HG03571 (cell line): Measurements from ENCODE around the gene NLRP9.

Experiments
- ATAC-seq: cut with Tn5 transposase; IDR thresholded peaks from one replicate; pipeline ENCODE4 v1.9.1; 2021; ENCODE audit not compliant: unreplicated experiment

The NLRP9 gene

DNA sequence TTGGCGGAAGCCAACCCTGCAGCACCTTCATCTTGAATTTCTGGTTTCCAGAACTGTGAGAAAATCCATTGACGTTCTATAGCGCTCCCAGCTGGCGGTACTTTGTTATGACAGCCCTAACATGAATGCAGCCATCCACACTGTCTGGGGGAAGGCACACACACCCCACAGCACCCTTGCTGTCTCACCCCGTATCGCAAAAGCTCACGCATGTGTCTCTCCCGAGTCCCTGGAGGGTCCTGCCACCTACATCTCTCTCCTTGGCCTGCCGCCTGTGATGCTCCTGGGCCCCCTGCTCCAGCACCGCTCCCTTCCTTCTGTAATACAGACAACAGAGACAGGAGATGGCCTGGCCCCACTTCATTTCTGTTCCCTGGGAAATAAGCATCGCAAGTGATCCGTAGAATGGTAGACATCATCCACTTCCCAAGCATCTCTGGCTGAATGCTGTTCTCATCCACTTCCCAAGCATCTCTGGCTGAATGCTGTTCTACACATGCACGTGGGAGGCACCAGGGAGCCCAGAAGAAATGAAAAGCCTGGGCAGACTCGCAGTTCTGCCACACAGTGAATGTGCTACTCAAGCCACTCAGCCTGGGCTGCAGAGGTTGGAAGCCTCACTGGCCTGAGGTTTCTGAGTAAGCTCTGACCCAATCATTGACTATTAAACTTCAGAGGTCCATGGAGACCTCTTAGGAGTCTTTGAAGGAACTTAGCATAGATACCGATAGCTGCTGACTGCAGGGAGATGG is 33.5 kb downstream of the NLRP9 start:
- no peak for ATAC-seq

DNA sequence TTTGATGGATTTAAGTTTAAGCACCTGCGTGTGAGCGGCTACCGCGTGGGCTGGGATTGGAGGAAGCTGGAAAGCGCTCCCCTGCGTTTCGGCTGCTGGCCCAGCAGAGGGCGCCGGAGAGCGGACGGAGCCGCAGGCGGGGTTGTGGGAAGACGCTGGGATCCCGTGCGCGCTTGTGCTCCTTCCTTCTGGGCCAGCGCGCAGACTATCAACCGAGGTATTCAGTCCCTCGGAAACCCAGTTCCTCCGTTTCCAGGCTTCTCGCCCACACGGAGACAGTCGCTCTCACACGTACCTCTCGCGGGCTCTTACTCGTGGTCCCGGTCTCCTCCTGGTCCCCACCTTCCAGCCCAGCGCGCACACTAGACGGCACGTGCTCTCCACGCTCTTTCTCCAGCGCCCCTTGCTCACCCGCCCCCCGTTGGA is 34.4 kb downstream of the NLRP9 start:
- ATAC-seq = no peak

DNA sequence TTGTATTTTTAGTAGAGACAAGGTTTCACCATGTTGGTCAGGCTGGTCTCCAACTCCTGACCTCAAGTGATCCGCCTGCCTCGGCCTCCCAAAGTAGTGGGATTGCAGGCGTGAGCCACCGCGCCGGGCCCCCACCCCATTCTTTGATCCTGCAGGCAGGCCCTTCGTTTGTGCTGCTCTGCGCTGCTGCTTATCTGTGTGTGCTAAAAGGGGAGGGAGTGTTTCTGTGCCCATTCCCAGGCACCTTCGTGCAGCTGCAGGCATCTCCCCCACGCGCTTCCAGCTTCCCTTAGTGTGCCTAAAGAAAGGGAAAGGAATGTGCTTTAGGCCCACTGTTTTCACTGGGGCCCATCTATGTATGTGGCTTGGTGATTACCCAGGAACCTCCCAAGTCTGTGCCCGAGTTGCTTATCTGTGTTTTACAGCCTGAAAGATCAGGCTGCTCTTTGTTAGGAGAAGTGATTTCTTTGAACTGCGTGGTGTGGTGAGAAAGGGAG is 36.0 kb downstream of the NLRP9 start:
- ATAC-seq = no peak

DNA sequence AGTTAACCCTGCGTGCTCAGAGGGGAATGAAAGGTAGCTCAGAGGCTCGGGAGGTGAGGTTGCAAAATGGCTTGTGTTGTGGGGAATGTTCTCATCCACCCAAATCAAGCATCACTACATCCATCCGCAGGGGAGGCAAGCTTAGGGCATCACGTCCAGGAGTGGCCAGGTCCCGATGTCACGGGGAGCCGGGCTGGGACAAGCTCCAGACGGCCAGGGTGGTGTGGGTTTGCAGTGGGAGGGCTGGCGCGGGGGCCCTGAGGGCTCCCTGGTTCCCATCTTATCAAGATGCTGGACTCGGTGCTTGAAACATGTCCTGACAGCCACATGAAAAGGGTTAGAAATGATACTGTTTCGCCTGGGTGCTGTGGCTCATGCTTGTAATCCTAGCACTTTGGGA is 37.4 kb downstream of the NLRP9 start:
- ATAC-seq = no peak

DNA sequence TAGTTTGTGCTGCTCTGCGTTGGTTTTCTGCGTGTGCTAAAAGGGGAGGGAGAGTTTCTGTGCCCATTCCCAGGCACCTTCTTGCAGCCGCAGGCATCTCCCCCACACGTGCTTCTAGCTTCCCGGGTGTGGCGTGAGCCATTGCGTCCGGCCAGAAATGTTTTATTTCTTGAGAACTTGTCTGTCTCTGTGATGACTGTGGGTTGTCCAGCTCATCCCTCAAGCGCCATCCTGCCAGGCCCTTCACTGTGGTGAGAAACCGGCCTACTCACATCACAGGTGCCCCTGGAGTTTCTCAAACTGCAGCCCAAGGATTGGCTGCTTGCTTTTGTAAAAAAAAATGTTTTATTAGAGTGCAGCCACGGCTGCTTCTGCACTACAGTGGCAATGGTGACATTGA is 39.0 kb downstream of the NLRP9 start:
- no peak for ATAC-seq

DNA sequence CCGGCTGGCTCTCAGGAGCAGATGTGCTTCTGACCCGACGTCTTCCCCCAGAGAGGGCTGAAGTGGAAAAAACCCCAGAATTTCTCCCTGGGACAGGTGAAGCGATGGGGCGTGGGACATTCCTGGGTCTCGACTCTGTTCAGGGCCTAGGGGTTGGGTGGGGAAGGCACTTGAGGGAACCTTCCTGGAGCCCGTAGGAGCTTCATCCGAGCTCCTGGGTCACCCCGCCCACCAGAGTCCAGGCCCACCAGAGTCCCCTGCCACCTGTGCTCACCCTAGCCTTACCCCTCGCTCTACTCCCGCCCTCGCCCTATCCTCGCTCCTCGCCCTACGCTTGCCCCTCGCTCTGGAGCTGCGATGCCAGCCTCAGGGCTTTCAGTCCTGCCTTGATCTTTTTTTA is 39.9 kb downstream of the NLRP9 start:
- ATAC-seq = no peak

DNA sequence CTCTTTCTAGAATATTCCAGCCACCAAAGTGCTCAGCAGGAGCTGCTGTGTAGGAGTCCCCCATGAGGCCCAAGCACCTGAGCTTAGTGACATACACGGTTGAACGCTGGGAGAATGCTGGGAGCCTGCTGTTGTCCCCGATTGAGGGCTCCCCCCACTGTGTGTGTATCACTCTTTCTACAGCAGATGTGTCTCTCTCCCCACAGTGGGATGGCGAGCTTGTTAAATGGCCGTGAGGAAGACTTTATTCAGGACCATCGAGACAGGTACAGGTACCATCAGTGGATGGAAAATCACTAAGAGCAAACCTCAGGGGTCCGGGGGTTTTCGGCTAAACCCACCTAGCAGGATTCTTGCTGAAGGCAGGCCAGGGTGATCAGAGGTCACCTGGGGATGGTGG is 40.5 kb downstream of the NLRP9 start:
- ATAC-seq = no peak

DNA sequence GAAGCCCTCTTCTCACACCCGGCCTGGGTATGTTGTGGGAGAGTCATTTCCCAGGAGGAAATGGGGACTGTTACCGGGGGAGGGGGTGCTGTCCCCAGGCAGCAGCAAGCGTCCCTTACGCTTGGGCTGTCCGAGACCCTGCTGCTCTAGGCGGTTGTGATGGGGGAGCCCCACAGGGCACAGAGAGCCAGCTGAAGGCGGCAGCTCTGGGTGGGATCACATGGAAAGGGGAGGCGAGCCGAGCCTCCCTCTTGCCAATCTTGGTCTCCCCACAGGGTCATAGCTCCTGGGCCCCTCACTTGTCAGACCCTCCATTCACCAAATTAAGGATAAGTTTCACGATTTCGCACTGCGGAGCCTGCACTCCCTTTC is 41.1 kb downstream of the NLRP9 start:
- no peak for ATAC-seq

DNA sequence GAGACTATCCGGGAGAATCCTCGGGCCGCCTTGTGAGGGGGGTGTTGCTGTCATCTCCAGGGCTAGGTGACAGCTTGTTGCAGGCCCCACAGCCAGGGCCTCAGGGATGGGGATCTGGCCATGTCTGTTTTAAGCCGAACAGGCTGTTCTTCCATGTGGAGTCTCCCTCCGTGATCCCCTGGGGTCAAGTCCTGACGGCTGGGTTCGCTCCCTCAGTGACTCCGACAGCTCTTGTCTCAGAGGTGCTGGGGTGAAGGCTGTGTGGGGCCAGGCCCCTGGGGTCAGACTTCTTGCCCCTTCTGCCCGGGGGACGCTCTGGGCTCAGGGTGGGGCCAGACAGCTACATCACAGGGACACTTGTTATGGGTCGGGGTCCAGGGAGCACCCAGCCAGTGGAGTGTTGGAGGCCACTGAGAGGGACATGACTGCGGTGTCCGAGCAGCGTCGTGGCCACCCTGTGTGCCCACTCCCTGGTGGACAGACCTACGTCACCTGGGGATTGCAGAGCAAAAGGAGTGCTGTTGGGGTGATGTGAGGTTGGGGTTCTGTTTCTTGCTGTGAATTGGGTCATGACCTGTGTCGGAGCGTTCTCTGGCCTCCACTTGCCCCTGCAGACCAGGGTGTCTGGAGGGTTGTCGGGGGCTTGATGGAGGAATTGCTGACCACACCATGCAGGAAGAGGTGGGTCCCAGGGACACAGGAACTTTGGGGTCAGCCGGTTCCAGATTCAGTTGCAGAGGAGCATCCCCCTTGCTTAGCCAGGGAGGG is 41.7 kb downstream of the NLRP9 start:
- no peak for ATAC-seq

DNA sequence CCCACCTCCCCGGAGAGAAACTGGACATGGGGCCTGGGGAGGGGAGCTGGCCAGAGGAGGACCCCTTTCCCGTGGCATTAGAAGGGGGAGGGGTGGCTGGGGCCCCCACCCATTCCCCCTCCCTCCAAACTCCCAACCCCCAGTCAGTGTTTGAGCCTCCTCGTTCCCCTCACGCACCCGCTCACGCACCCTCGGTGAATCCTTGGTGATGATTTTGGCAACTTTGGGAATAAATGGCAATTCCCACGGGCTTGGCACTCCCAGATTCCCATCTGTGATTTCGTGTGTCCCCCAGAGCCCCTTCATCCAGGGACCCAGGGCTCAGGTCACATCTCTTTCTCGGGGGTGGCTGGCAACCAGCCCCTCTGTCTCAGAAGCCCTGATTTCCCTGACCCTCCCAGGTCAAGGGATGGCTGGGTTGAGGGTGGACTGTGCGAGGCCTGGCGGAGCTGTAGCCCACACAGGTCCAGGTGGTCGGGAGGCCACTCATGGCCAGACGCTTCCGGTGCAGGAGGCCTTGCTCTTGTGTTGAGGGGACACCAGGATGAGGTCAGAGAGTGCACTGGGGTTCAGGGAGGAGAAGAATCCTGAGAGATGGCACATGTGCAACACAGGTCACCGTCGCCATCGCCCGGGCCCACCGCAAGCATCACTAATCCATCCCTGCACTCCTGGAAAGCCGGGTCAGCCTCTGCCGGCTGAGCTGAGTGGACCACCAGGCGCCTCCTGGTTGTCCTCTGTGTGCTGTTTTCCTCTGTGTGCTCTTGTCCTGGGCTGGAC is 42.5 kb downstream of the NLRP9 start:
- ATAC-seq = no peak

DNA sequence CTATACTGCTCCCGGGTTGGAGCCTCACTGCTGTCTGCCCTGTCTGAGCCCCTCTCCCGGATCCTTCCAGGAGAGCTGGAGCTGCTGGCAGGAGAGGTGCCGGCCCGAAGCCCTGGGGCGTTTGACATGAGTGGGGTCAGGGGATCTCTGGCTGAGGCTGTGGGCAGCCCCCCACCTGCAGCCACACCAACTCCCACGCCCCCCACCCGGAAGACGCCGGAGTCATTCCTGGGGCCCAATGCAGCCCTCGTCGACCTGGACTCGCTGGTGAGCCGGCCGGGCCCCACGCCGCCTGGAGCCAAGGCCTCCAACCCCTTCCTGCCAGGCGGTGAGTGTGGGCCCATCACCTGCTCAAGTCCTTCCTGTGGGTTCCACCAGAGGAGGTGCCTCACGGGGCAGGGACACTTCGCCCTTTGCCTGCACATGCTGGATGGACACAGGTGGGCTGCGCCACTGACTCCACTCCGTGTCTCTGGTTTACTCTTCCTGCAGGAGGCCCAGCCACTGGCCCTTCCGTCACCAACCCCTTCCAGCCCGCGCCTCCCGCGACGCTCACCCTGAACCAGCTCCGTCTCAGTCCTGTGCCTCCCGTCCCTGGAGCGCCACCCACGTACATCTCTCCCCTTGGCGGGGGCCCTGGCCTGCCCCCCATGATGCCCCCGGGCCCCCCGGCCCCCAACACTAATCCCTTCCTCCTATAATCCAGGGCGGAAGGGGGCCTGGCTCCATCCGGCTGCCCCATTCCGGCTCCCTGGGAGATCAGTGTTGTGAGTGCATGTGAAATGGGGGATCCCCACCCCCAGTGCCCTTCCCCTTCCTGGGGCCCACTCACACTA is 43.3 kb downstream of the NLRP9 start:
- ATAC-seq = no peak

DNA sequence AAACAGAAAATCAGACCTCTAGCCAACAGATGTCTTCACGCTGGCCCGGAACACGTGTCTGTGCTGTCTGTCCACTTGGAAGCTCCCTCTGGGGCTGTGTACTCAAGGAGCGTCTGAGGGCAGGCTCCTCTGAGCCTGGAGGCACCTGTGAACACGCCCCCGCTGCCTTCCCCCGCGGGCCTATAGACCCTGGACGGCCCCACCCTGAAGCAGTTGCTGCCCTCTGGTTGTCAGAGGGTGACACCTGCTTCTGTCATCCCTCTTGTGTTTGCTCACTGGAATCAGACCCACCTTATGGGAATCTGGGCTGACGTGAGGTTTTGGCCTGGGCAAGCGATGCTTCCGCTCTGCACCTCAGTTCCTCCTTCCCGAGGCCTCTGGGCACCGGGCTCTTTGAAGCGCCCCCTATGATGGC is 44.0 kb downstream of the NLRP9 start:
- ATAC-seq = no peak

DNA sequence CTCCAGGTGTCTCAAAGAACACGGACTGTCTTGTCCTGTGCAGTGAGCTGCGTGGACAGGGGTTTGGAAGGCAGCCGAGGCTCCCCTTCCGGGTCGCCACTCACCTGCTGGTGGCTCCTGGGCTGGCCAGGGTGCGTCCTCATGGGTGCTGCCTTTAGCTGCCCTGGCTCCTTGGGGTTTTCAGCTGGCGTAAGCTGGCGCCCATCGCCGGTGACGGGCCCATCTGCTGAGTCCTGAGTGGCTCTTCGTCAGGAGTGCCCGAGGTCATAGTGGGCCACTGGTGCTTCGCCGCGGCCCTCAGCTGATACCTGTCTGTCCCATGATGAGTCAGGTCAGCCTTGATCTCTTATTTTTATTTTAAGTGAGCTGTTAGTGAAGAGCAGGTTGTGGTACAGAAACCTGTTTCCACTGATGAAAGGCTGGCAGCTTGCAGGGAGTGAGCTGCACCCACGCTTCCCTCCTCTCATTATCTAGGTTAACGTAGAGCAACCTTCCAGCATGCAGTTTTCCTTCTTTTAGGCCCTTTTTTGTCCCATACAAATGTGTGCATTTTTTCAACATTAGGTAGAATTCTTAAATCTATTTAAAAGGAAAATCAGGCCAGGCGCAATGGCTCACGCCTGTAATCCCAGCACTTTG is 44.7 kb downstream of the NLRP9 start:
- no peak for ATAC-seq

DNA sequence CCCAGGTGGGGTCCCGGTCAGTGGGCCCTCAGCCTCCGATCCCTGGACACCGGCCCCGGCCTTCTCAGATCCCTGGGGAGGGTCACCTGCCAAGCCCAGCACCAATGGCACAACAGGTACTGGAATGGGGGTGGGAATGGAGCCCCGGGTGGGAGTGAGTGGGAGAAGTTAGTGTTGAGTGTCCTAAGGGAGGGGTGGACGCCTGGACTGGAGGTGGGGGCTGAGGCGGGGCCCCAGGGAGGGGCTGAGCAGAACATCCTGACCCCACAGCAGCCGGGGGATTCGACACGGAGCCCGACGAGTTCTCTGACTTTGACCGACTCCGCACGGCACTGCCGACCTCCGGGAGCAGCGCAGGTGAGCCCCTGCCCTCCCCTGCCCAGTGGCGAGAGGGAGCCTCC is 45.5 kb downstream of the NLRP9 start:
- no peak for ATAC-seq

DNA sequence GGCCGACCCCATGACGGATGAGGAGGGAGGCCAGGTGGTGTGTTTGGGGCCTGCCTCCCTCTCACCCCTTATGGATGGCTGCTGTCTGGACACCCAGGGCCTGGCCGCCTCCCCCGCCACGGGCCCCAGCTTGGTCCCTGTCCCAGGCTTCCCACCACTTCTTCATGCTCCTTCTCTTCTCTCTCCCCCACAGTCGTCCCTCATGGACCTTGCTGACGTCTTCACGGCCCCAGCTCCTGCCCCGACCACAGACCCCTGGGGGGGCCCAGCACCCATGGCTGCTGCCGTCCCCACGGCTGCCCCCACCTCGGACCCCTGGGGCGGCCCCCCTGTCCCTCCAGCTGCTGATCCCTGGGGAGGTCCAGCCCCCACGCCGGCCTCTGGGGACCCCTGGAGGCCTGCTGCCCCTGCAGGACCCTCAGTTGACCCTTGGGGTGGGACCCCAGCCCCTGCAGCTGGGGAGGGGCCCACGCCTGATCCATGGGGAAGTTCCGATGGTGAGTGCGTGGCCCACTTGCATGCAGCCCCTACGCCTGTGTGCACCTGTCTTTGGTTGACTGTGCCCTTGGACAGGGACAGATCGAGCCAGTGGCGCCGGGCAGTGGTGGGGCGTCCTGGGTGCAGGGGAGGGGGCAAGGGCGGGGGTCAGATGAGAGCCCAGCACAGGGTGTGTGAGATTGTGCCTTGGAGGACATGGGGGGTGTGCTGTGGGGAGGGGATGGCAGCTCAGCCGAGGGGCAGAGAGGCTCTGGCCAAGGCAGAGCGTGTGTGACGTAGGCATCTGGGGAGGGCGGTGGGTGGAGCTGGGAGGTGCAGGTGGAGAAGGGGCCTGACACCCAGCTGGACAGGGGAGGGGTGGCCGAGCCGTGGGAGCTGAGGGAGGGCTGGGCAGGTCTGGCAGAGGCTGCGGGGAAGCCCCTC is 46.4 kb downstream of the NLRP9 start:
- ATAC-seq = no peak

DNA sequence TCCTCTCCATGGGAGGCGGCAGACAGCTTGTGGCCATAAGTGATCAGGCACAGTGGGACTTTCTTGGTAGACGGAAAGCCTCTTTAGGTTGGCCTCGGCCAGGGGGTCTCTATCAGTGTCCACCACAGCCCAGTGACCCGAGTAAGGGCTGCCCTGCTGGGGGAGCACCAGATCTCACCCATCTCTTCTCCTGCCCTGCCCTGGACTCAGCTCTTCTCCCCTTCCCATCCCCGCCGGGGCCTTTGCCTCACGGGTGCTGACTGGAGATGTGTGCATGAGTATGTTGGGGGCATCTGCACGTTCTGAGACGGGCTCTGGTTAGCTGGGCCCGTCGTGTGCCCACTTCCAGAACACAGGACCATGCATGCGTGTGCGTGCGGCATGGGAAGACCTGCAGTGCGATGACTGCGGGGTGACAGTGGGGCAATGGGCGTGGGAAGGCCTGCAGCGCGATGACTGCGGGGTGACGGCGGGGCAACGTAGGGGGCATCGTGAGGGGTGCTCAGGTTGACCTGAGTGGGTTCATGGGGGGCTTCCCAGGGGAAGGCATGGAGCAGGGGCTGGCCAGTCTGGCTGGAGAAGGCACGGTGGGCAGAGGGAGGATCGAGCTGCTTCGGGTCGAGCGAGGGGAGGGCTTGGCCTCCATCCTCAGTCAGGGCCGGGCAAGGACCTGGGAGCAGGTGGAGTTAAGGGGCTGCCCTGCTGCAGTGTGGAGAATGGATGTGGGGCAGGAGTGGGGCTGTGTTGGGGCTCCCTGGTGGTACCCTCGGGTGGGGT is 47.2 kb downstream of the NLRP9 start:
- ATAC-seq = no peak

DNA sequence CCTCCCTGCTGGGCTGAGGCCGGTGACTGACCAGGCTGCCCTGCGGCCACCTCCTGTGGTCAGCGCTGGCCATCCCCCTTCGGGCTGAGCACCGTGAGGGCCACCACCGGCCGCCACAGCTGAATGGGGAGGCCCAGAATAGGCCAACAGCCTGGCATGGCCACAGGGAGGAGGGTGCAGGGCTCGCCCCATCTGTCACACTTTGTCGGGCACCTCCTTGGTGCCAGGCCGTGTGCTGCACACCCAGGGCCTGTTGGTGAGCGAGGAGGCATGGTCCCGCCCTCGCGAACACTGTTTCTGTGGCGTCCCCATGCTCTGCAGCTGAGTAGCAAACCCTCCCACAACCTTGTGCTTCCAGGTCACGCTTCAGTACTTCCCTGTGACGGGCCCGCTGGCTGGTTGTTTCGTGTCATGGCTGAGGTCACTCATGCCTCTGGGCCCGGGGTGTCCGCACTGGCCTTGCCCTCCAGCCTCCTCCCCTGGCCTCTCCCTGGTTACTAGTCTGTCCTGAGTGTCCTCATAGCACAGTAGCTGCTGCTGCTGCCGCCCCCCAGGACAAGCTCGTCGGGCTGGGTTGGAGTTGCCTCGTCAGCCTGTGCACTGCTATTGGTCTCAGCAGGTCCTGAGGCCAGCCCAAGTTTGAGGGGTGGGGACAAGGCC is 48.0 kb downstream of the NLRP9 start:
- no peak for ATAC-seq
